Mesothelial cell of epicardium (in vitro differentiated cells): ENCODE results near the gene TRAIP. TPM values are rescaled to one million over a fixed set of nuclear protein-coding genes. Genes with fewer than 3 reads are reported as not detected.
"Not testable (repeated sequence)": the region's sequence is repeated elsewhere in the genome, so short reads cannot be mapped to it uniquely, and the experiment has no call there.

ENCODE experiments used
- DNase-seq, 2 experiments: peaks; one replicate each; pipeline ENCODE4 v3.0.0; 2021; ENCODE audit warnings: low spot score in 2 of 2; ENCODE audit not compliant: unreplicated experiment in 2 of 2
- H3K27ac Mint-ChIP-seq: 2 replicates; pipeline ENCODE4 v1.8.0; 2021; ENCODE audit warnings: mixed read lengths
- H3K27me3 Mint-ChIP-seq: 2 replicates; pipeline ENCODE4 v1.8.0; 2021; ENCODE audit warnings: low read depth, mixed read lengths
- H3K36me3 Mint-ChIP-seq: 2 replicates; pipeline ENCODE4 v1.8.0; 2021; ENCODE audit warnings: mixed read lengths
- H3K4me1 Mint-ChIP-seq: 2 replicates; pipeline ENCODE4 v1.8.0; 2021; ENCODE audit warnings: mixed read lengths
- H3K4me3 Mint-ChIP-seq: 2 replicates; pipeline ENCODE4 v1.8.0; 2021; ENCODE audit warnings: mild to moderate bottlenecking, moderate library complexity, mixed read lengths
- H3K9me3 Mint-ChIP-seq: 2 replicates; pipeline ENCODE4 v1.8.0; 2021; ENCODE audit warnings: mixed read lengths
- total RNA-seq: library from RNA; stranded (reverse); gene quantifications from 3 replicates; pipeline ENCODE4 v1.2.1, GENCODE V29; 2021
- TF ChIP-seq, protein P1 (sequence below): fragments of 200-600 bp; sonication (generic); IDR thresholded peaks from one replicate; pipeline ENCODE4 v1.5.0; 2021; ENCODE audit warnings: antibody characterized with exemption; ENCODE audit not compliant: unreplicated experiment

TRAIP gene, protein sequence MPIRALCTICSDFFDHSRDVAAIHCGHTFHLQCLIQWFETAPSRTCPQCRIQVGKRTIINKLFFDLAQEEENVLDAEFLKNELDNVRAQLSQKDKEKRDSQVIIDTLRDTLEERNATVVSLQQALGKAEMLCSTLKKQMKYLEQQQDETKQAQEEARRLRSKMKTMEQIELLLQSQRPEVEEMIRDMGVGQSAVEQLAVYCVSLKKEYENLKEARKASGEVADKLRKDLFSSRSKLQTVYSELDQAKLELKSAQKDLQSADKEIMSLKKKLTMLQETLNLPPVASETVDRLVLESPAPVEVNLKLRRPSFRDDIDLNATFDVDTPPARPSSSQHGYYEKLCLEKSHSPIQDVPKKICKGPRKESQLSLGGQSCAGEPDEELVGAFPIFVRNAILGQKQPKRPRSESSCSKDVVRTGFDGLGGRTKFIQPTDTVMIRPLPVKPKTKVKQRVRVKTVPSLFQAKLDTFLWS
- total RNA-seq: 10.4 to 15.0 TPM (median 10.6 TPM) in 3 replicates

DNA sequence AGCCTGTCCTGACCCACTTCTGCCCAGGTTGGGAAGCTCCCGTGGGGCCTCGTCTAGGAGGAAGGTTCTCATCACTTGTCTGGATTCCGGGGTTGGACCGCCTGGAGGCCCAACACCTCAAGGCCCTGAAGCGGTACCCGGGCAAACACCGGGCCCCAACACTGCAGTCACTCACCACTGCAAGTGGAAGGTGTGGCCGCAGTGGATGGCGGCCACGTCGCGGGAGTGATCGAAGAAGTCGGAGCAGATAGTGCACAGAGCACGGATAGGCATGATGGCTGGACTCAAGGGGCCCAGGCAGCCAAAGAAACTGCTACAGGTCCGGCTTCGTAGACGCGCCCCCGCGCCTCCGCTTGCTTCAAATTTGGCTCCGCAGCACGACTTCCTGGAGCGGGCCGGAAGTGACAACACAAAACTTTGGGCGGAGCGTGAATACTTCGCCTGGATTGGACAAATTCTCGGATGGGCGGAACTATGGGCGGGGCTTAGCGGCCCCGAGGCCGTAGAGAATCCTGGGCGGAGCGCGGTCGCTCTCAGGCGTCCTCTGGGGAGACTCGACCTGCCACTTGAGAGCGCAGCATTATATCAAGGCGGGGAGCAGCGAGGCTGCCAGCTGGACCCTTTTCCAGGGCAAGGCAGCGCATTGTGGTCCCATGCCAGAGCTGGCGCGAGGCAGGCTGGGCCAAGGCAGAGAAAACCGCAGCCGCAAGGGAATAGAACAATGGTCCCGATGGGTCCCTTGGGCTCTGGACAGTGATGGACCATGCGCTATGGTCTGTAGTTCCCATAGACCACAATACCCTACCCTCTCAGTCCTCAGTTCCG, at the start of gene TRAIP:
TRAIP (minus strand) TSS at position 384 of the 825 bp plus-strand sequence; CDS start at position 273, 111 bp downstream.
- H3K4me1 Mint-ChIP-seq: peaks cover 13% of the 10 kb centered on the region
- TF ChIP-seq, protein P1, sequence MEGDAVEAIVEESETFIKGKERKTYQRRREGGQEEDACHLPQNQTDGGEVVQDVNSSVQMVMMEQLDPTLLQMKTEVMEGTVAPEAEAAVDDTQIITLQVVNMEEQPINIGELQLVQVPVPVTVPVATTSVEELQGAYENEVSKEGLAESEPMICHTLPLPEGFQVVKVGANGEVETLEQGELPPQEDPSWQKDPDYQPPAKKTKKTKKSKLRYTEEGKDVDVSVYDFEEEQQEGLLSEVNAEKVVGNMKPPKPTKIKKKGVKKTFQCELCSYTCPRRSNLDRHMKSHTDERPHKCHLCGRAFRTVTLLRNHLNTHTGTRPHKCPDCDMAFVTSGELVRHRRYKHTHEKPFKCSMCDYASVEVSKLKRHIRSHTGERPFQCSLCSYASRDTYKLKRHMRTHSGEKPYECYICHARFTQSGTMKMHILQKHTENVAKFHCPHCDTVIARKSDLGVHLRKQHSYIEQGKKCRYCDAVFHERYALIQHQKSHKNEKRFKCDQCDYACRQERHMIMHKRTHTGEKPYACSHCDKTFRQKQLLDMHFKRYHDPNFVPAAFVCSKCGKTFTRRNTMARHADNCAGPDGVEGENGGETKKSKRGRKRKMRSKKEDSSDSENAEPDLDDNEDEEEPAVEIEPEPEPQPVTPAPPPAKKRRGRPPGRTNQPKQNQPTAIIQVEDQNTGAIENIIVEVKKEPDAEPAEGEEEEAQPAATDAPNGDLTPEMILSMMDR: no peak
- H3K9me3 Mint-ChIP-seq: no peaks in the 10 kb centered on the region
- peak within 1 kb of the TSS; percentile 88 for H3K4me3 Mint-ChIP-seq
- peaks cover 6% of the 10 kb centered on the region for H3K27me3 Mint-ChIP-seq
- H3K36me3 Mint-ChIP-seq: no peaks in the 10 kb centered on the region
- peak; percentile 83 to 97 for DNase-seq
- H3K27ac Mint-ChIP-seq: peak within 1 kb of the TSS; percentile 90

DNA sequence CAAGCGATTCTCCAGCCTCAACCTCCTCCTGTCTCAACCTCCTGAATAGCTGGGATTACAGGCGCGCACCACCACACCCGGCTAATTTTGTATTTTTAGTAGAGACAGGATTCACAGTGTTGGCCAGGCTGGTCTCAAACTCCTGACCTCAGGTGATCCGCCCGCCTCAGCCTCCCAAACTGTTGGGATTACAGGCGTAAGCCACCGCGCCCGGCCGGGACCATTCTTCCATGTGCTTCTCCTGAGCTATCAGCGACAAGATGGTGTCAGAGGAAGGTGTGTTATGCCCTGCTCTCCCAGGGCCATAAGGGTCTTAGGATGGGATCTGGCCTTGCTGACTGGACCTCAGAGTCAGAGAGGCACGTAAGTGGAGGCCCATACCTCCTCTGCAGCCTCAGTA, 48.1 kb upstream of the TRAIP start:
- not testable (repeated sequence) for DNase-seq, H3K27ac Mint-ChIP-seq, H3K4me1 Mint-ChIP-seq, H3K4me3 Mint-ChIP-seq, H3K27me3 Mint-ChIP-seq, H3K9me3 Mint-ChIP-seq, H3K36me3 Mint-ChIP-seq

DNA sequence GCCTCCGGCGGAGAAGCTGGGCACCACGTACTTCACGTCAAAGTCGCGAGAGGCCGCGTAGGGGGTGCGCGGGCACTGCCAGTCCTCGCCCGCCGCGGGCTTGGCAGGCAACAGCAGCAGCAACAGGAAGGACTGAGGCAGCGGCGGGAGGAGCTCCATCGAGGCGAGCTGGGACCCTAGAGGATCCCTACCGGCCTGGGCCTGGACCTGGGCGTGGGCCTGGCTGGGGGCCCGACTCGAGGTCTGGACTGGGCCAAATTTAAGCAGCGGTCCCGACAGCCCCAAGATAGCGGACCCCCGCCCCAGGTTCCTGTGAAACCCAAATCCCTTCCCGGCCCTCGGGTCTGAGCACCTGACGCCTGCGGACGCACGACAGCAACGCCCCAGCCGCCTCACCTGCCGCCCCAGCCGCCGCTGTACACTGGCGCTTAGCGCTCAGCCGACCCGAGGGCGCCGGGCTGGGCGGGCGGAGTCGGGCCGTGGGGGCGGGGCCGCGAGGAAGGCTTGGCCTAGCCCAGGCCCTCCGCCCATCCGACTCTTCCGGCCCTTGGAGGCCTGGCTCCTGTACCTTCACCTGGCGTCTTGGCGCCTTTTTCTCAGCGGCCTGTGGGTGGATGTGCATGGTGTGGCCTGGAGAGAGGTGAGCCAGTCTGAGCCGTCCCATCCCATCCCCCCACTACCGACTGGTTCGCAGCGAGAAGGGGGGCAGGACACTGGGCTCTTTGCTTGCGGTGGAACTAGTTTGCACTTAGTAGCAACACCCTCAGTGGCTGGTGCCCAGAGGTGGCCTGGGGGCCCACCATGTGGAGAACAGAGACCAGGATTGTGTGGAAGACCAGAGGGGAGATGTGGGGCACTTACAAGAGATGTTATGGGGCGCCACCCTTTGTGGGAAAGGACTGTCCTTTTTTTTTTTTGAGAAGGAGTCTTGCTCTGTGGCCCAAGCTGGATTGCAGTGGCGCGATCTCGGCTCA, 47.4 kb upstream of the TRAIP start, which contains the start of gene MST1R:
MST1R (minus strand) TSS at position 423 of the 974 bp plus-strand sequence; CDS start at position 159, 264 bp downstream.
- TF ChIP-seq, protein P1: no peak
- Mint-ChIP-seq H3K4me1 (peaks cover 9% of the 10 kb centered on the region), H3K4me3 (peak within 1 kb of the TSS; percentile 63), H3K27ac (no peak within 1 kb of the TSS), H3K36me3 (no peaks in the 10 kb centered on the region), H3K9me3 (no peaks in the 10 kb centered on the region), H3K27me3 (no peaks in the 10 kb centered on the region)
- DNase-seq: peak; percentile 58 to 77

DNA sequence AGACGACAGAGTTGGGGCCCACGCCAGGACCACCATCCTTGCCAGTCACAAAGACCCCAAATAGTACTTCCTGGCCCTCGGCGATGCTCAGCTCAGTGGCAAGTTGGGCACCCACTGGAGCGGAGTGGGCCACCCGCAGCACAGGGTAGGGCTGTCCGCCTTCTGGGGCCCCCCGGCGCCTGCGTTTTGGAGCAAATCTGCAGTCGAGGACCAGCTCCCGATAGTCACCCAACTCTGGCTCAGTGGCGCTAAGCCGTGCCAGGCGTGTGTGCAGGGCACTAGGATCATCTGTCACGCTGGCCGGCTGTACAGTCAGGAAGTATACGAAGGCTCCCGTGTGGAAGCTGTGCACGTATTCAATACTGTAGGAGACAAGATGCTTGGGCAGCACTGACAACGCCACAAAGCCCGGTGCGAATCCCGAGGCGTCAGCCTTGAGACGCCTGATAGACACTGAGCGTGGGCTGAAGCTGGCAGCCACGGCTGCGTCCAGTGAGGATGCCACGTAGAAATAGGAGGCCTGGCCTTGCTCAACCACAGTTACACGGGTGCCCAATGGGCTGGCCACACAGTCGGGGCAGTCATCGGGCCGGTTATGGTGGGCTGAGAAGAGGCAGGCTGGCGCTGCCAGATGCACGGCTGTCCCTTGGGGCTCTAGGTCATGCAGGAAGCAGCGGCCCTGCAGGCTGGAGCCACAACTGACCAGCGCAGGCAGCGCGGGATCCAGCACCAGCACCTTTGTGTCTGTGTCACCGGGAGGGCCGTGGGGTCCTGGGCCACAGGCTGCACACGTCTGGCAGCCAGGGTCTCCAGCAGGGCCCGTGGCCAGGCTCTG, 46.4 kb upstream of the TRAIP start:
- Mint-ChIP-seq H3K4me3 (peak overlapping the region; percentile 37), H3K27ac (no peak overlapping the region), H3K4me1 (peaks cover 9% of the 10 kb centered on the region)

More for the DNA sequence above, 46.4 kb upstream of the TRAIP start:
- no peak for DNase-seq
- TF ChIP-seq, protein P1: no peak
- Mint-ChIP-seq H3K36me3 (no peaks in the 10 kb centered on the region), H3K9me3 (no peaks in the 10 kb centered on the region), H3K27me3 (no peaks in the 10 kb centered on the region)
